NCI-H345 treated with DMSO at 0.1 percent for 48 hours (cell line): Measurements from ENCODE around the gene CGRRF1.

ENCODE experiments used
- DNase-seq: peaks from one replicate; lab custom pipeline; 2025; ENCODE audit not compliant: unreplicated experiment; lab: John Stamatoyannopoulos, UW

The CGRRF1 gene

GRCh38 chr14:54547583-54547982 lies 37.9 kb downstream of the CGRRF1 start:
- no peak for DNase-seq

GRCh38 chr14:54548491-54548890 lies 38.8 kb downstream of the CGRRF1 start:
- DNase-seq = no peak

GRCh38 chr14:54549862-54550261 lies 40.2 kb downstream of the CGRRF1 start:
- no peak for DNase-seq

- DNase-seq = no peak
Observed at GRCh38 chr14:54550514-54550913, 40.8 kb downstream of the CGRRF1 start.

- DNase-seq = no peak
Observed at GRCh38 chr14:54554401-54554800, 44.7 kb downstream of the CGRRF1 start.

- DNase-seq = no peak
Observed at GRCh38 chr14:54555651-54556050, 45.9 kb downstream of the CGRRF1 start.

GRCh38 chr14:54556535-54556934 lies 46.8 kb downstream of the CGRRF1 start:
- no peak for DNase-seq

GRCh38 chr14:54562334-54562733 lies 52.6 kb downstream of the CGRRF1 start:
- DNase-seq = no peak

- peak; percentile 64 for DNase-seq
Observed at GRCh38 chr14:54564071-54564867, 54.6 kb downstream of the CGRRF1 start.

GRCh38 chr14:54564868-54565784 lies 55.4 kb downstream of the CGRRF1 start:
- DNase-seq = peak; percentile 65

GRCh38 chr14:54565785-54566409 lies 56.2 kb downstream of the CGRRF1 start:
- peak; percentile 39 for DNase-seq

GRCh38 chr14:54566410-54567223 lies 56.9 kb downstream of the CGRRF1 start, which contains the start of gene SAMD4A:
Gene SAMD4A, plus strand, starts transcription at chr14:54567128. Its CDS starts 789 bp downstream, at chr14:54567917.
- peak; percentile 34 for DNase-seq

- DNase-seq = no peak
Observed at GRCh38 chr14:54567224-54567638, 57.5 kb downstream of the CGRRF1 start.

- no peak for DNase-seq
Observed at GRCh38 chr14:54567639-54568561, 58.2 kb downstream of the CGRRF1 start.

GRCh38 chr14:54568821-54569595 lies 59.3 kb downstream of the CGRRF1 start:
- no peak for DNase-seq

GRCh38 chr14:54570047-54570446 lies 60.3 kb downstream of the CGRRF1 start:
- no peak for DNase-seq

- no peak for DNase-seq
Observed at GRCh38 chr14:54570631-54571415, 61.1 kb downstream of the CGRRF1 start.

GRCh38 chr14:54572316-54572715 lies 62.6 kb downstream of the CGRRF1 start:
- DNase-seq = no peak
